Measurements from ENCODE around the gene THRB.

THRB gene

DNA sequence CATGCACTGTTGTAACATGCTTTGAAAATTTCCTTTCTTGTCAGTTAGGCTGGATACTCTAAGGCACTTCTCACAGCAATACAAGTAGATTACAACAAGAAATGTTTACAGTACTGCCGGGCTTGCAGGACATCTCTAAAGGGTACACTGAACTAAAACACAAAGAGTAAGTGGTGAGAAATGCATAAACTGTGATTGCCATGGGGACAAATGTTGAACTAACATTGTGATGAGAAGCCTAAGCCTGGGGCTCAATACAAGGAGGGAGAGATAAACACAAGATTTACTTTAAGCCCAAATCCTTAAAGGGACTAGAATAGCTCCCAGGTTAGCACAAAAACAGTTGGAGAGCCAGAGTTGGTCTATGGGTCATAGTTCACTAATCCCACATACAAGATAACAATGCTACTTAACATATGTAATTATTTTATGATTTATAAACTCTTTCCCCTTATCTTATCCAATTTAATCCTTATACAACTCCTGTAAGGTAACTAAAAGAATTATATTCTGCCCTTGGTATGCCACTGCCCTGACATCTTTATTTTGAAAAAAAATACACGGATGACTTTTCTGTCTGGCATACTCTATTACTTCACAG is 126.9 kb downstream of the THRB start:
- Histone ChIP-seq H2AFZ (no peak overlapping the region), H3K27ac (no peak overlapping the region), H3K4me3 (ENCODE audit: low read depth, low read length) (no peak overlapping the region), H3K4me1 (no peaks in the 10 kb centered on the region), H3K9me3 (ENCODE audit: control insufficient read depth, low read length) (no peaks in the 10 kb centered on the region), H3K79me2 (no peaks in the 10 kb centered on the region), H3K9ac (no peak overlapping the region), H3K27me3 (ENCODE audit: control insufficient read depth, insufficient read depth, low read length) (no peaks in the 10 kb centered on the region), H3K36me3 (ENCODE audit: control insufficient read depth, insufficient read depth, low read length) (no peaks in the 10 kb centered on the region), H3K4me2 (ENCODE audit: low read length) (no peak overlapping the region)
- TF ChIP-seq, protein P1, sequence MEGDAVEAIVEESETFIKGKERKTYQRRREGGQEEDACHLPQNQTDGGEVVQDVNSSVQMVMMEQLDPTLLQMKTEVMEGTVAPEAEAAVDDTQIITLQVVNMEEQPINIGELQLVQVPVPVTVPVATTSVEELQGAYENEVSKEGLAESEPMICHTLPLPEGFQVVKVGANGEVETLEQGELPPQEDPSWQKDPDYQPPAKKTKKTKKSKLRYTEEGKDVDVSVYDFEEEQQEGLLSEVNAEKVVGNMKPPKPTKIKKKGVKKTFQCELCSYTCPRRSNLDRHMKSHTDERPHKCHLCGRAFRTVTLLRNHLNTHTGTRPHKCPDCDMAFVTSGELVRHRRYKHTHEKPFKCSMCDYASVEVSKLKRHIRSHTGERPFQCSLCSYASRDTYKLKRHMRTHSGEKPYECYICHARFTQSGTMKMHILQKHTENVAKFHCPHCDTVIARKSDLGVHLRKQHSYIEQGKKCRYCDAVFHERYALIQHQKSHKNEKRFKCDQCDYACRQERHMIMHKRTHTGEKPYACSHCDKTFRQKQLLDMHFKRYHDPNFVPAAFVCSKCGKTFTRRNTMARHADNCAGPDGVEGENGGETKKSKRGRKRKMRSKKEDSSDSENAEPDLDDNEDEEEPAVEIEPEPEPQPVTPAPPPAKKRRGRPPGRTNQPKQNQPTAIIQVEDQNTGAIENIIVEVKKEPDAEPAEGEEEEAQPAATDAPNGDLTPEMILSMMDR (IDR thresholded peaks at IDR 0.05) = no peak

DNA sequence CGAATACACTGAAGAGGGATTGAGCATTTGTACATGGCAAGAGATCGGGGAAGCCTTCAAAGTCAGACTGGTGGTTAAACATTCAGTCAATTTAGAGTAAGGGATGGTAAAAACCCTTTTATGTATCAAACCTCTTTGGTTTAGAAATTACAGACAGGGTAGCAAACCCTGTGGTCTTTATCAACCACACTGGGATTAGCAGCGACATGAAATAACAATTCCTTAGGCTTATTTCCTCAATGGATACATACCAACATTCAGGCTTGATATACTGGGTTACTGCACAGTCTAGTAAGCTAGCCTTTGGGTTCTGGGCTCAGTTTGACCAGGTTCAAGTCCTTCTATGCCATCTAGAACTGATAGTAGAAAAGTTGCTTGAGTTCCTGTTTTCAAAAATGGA is 127.4 kb downstream of the THRB start:
- Histone ChIP-seq H3K27ac (no peak overlapping the region), H3K9ac (no peak overlapping the region)

DNA sequence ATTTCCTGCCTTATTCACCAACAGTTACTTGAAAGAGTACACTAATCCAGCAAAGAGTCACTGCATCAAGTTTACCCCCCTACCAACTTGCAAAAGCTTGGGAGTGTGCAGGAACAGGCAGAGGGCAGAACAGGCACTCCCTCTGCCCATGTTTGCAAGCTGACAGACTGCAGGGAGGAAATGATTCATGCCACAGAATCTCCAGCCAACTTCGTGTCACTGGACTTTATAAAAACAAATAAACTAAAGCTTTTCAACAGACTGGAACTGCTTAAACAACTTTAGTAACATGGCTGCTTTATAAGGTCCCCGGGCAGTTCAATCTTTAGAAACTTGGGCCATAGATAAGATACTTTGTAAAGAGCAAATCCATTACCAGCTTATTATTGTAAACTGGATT is 129.5 kb downstream of the THRB start:
- Histone ChIP-seq H3K4me1 (no peaks in the 10 kb centered on the region), H3K9ac (no peak overlapping the region), H3K4me3 (ENCODE audit: low read depth, low read length) (no peak overlapping the region), H3K36me3 (ENCODE audit: control insufficient read depth, insufficient read depth, low read length) (no peaks in the 10 kb centered on the region), H3K4me2 (ENCODE audit: low read length) (peak overlapping the region; percentile 22), H3K9me3 (ENCODE audit: control insufficient read depth, low read length) (no peaks in the 10 kb centered on the region), H3K79me2 (no peaks in the 10 kb centered on the region), H3K27me3 (ENCODE audit: control insufficient read depth, insufficient read depth, low read length) (no peaks in the 10 kb centered on the region), H3K27ac (no peak overlapping the region), H2AFZ (no peak overlapping the region)
- TF ChIP-seq, protein P1 (IDR thresholded peaks at IDR 0.05) = no peak

More for the DNA sequence above, 127.4 kb downstream of the THRB start:
- TF ChIP-seq, protein P1 (IDR thresholded peaks at IDR 0.05) = no peak
- Histone ChIP-seq H3K4me3 (ENCODE audit: low read depth, low read length) (no peak overlapping the region), H3K27me3 (ENCODE audit: control insufficient read depth, insufficient read depth, low read length) (no peaks in the 10 kb centered on the region), H2AFZ (no peak overlapping the region), H3K36me3 (ENCODE audit: control insufficient read depth, insufficient read depth, low read length) (no peaks in the 10 kb centered on the region), H3K4me1 (no peaks in the 10 kb centered on the region), H3K79me2 (no peaks in the 10 kb centered on the region), H3K9me3 (ENCODE audit: control insufficient read depth, low read length) (no peaks in the 10 kb centered on the region), H3K4me2 (ENCODE audit: low read length) (no peak overlapping the region)

DNA sequence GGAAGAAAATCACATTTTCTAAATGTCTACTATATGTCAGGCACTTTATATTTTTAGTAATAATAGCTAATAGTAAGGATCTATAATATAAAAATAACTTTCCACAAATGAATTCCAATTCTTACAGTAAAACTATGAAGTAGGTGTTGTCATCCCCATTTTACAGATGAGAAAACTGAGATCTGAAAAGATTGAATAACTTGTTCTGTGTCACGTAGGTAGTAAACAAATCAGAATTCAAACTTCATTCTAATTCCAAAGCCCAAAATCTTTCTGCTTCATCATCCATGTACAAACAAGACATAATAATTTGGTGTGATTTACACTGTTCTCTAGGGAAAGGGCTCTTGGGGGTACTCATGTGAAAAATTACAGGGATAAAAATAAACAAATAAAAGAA is 130.3 kb downstream of the THRB start:
- Histone ChIP-seq H3K36me3 (ENCODE audit: control insufficient read depth, insufficient read depth, low read length) (no peaks in the 10 kb centered on the region), H3K79me2 (no peaks in the 10 kb centered on the region), H3K27ac (no peak overlapping the region), H3K9ac (no peak overlapping the region), H3K4me2 (ENCODE audit: low read length) (no peak overlapping the region), H3K4me1 (no peaks in the 10 kb centered on the region), H3K4me3 (ENCODE audit: low read depth, low read length) (no peak overlapping the region), H3K9me3 (ENCODE audit: control insufficient read depth, low read length) (no peaks in the 10 kb centered on the region), H2AFZ (no peak overlapping the region), H3K27me3 (ENCODE audit: control insufficient read depth, insufficient read depth, low read length) (no peaks in the 10 kb centered on the region)
- TF ChIP-seq, protein P1 (IDR thresholded peaks at IDR 0.05) = no peak

DNA sequence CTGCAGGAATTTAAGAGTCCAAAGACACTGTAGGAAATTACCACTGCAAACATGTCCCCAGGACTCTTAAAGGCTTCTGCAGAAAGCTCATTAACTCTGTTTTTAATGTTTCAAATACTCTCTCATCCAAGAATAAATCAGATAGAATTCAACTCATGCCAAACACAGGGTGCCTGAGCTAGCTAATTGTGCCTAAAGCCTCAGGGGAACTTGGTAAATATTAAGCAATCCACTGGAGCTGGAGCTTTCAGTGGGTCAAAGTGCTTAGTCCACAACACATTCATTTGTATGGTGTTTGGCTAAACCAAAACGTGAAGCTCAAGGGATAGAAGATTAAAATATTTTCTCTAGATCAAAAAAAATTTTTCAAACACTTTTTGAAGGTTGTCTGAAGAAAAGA is 131.4 kb downstream of the THRB start:
- Histone ChIP-seq H3K27ac (no peak overlapping the region), H3K27me3 (ENCODE audit: control insufficient read depth, insufficient read depth, low read length) (no peaks in the 10 kb centered on the region), H3K36me3 (ENCODE audit: control insufficient read depth, insufficient read depth, low read length) (no peaks in the 10 kb centered on the region), H3K9ac (no peak overlapping the region), H2AFZ (no peak overlapping the region), H3K4me3 (ENCODE audit: low read depth, low read length) (no peak overlapping the region), H3K9me3 (ENCODE audit: control insufficient read depth, low read length) (no peaks in the 10 kb centered on the region), H3K79me2 (no peaks in the 10 kb centered on the region), H3K4me1 (no peaks in the 10 kb centered on the region), H3K4me2 (ENCODE audit: low read length) (no peak overlapping the region)
- TF ChIP-seq, protein P1 (IDR thresholded peaks at IDR 0.05) = no peak
